ENCODE measurements around the gene ZCCHC14. TPM values are rescaled to one million over a fixed set of nuclear protein-coding genes. Genes with fewer than 3 reads are reported as not detected.
A peak's percentile ranks its signal among the peaks of the same experiment; 100 is the strongest.

The ZCCHC14 gene
- total RNA-seq, 2 experiments from 2014 or later = 16.4 to 18.3 TPM

DNA sequence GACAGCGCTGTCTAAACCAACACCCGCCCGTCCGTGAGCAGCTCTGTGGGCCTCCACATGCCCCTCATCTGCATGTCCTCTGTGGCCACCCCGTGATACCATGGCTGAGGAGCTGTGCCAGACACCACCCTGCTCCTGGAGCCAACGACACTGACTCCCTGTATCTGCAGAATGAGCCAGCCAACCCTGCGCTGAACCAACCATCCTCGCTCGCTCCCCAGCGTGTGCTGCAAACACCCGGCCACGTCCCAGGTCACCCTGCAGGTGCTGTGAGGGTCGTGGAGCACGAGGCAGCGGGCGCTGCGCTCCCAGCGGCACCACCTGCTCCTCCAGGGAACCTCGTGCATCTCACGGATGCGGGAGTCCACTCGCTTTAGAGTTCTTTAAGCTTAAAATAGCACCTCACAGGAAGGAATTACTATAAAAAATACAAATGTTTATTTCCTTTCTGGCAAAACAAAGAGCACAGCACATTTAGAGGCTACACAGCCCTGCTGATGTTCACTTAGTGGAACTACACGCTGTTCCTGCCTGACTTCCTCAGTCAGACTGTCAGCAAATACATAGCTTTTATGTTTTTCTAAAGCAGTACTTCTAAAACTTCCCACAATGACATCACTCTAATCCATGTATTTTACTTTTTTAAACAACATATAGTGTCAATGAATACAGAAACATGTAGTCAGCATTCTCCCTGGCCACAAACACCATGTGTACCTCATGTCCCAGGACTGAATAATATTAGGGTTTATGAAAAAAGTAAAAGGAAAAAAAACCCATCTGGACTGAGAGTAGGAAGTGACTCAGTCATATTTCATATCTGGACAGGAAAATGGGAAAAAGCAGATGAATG is 57.2 kb downstream of the ZCCHC14 start:
- intact Hi-C loops (cut with DNase I, micrococcal nuclease) = no loop called here
- no peak overlapping the region for H3K27ac ChIP-seq (ENCODE audit: low read depth in 1 of 2, low read length in 2 of 2)
- H3K27me3 Mint-ChIP-seq = no peaks in the 10 kb centered on the region
- H3K27ac Mint-ChIP-seq = no peak overlapping the region
- peak overlapping the region; percentile 40 for H3K4me3 Mint-ChIP-seq
- DNase-seq = no peak
- no peaks in the 10 kb centered on the region for H3K9me3 ChIP-seq (ENCODE audit: control insufficient read depth in 1 of 2, insufficient read depth in 1 of 2, low read length in 2 of 2)
- no peaks in the 10 kb centered on the region for H3K9me3 Mint-ChIP-seq
- H3K4me3 ChIP-seq (ENCODE audit: low read length) = no peak overlapping the region
- POLR2A ChIA-PET = interaction anchor here (1.2 kb wide), 1 partner anchor 515 kb away, joined by 3 read pairs; the partner anchor contains the start of gene BANP
- H3K36me3 ChIP-seq (ENCODE audit: insufficient read depth, low read length) = peaks cover 13% of the 10 kb centered on the region
- CTCF ChIA-PET = no interaction called here
- TF ChIP-seq, protein P1, sequence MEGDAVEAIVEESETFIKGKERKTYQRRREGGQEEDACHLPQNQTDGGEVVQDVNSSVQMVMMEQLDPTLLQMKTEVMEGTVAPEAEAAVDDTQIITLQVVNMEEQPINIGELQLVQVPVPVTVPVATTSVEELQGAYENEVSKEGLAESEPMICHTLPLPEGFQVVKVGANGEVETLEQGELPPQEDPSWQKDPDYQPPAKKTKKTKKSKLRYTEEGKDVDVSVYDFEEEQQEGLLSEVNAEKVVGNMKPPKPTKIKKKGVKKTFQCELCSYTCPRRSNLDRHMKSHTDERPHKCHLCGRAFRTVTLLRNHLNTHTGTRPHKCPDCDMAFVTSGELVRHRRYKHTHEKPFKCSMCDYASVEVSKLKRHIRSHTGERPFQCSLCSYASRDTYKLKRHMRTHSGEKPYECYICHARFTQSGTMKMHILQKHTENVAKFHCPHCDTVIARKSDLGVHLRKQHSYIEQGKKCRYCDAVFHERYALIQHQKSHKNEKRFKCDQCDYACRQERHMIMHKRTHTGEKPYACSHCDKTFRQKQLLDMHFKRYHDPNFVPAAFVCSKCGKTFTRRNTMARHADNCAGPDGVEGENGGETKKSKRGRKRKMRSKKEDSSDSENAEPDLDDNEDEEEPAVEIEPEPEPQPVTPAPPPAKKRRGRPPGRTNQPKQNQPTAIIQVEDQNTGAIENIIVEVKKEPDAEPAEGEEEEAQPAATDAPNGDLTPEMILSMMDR (IDR thresholded peaks at IDR 0.05) = no peak
- ATAC-seq (ENCODE audit: poor library complexity) = peak; percentile 61
- H3K4me1 Mint-ChIP-seq (ENCODE audit: low read depth) = peaks cover 26% of the 10 kb centered on the region
- no peaks in the 10 kb centered on the region for H3K27me3 ChIP-seq (ENCODE audit: control insufficient read depth in 1 of 2, insufficient read depth in 2 of 2, low read length in 2 of 2)
- peaks cover 20% of the 10 kb centered on the region for H3K36me3 Mint-ChIP-seq (ENCODE audit: low read depth)
- H3K4me1 ChIP-seq (ENCODE audit: insufficient read depth, low read length) = peaks cover 18% of the 10 kb centered on the region

DNA sequence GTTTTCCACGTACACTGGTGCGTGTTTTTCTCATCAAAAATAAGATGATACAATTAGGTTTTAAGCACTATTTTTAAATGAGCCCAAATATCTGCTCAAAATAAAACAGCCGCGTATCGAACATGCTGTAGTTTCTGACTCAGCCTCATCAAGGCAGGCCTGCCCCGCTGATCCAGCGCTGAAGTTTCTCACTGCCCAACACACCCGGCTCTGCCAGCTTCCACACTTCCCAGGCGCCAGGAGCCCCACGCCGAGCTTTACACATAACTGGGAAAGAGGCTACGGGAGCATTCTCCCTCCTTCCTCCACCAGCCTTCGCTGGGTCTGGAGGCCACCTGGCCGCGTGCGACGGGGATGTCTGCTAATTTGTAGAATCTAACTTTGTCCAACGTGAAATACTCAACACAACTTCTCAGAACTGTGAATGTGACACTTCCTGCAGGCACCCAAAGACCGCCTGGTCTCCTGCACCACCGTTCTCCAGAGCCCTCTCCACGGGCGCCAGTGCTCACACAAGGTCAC is 58.6 kb downstream of the ZCCHC14 start:
- Histone ChIP-seq H3K9me3 (ENCODE audit: control insufficient read depth in 1 of 2, insufficient read depth in 1 of 2, low read length in 2 of 2) (no peaks in the 10 kb centered on the region), H3K27ac (ENCODE audit: low read depth in 1 of 2, low read length in 2 of 2) (no peak overlapping the region), H3K4me3 (ENCODE audit: low read length) (no peak overlapping the region), H3K36me3 (ENCODE audit: insufficient read depth, low read length) (peaks cover 13% of the 10 kb centered on the region), H3K27me3 (ENCODE audit: control insufficient read depth in 1 of 2, insufficient read depth in 2 of 2, low read length in 2 of 2) (no peaks in the 10 kb centered on the region), H3K4me1 (ENCODE audit: insufficient read depth, low read length) (peaks cover 18% of the 10 kb centered on the region)
- Mint-ChIP-seq H3K4me3 (no peak overlapping the region), H3K36me3 (ENCODE audit: low read depth) (peaks cover 23% of the 10 kb centered on the region), H3K9me3 (no peaks in the 10 kb centered on the region), H3K27ac (no peak overlapping the region), H3K27me3 (no peaks in the 10 kb centered on the region), H3K4me1 (ENCODE audit: low read depth) (peaks cover 21% of the 10 kb centered on the region)
- ChIA-PET POLR2A (no interaction called here), CTCF (no interaction called here)
- intact Hi-C loops (cut with DNase I, micrococcal nuclease) = no loop called here
- DNase-seq (no peak), ATAC-seq (ENCODE audit: poor library complexity) (no peak)
- TF ChIP-seq, protein P1 (IDR thresholded peaks at IDR 0.05) = no peak

DNA sequence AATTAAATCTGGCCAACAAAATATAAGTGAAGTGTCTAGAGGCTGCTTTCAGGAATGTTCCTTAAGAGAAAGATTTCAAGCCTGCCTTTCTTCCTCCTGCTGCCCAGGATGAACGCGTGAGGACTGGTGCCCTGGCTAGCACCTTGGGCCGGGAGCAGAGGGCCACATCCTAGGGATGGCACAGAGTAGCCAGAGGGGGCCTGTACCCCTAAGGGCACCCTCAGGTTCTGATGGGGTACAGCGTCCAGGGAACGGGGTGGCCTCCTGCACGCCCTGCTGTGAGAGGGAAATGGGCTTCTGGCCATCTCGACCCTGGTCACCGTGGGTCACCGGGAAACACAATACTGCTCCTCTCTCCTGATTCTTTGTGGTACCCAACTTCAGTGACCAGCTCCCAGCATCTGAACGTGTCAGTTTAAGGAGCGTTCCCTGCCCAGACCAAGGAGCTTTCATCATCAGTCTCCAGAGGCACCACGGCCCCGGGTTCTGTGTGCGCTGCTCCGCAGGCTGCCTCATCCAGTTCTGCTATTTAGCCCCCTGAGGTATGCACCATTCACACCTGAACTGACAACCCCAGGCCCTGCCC is 60.4 kb downstream of the ZCCHC14 start:
- H3K36me3 ChIP-seq (ENCODE audit: insufficient read depth, low read length) = peaks cover 19% of the 10 kb centered on the region
- no peak overlapping the region for H3K4me3 ChIP-seq (ENCODE audit: low read length)
- CTCF ChIA-PET = no interaction called here
- Mint-ChIP-seq H3K4me1 (ENCODE audit: low read depth) (peaks cover 21% of the 10 kb centered on the region), H3K27me3 (no peaks in the 10 kb centered on the region), H3K36me3 (ENCODE audit: low read depth) (peaks cover 30% of the 10 kb centered on the region), H3K9me3 (no peaks in the 10 kb centered on the region), H3K4me3 (no peak overlapping the region), H3K27ac (no peak overlapping the region)
- intact Hi-C loops (cut with DNase I, micrococcal nuclease) = no loop called here
- ATAC-seq (ENCODE audit: poor library complexity) (no peak), DNase-seq (no peak)
- H3K27ac ChIP-seq (ENCODE audit: low read depth in 1 of 2, low read length in 2 of 2) = no peak overlapping the region
- POLR2A ChIA-PET = no interaction called here
- no peaks in the 10 kb centered on the region for H3K27me3 ChIP-seq (ENCODE audit: control insufficient read depth in 1 of 2, insufficient read depth in 2 of 2, low read length in 2 of 2)
- H3K4me1 ChIP-seq (ENCODE audit: insufficient read depth, low read length) = peaks cover 18% of the 10 kb centered on the region
- no peaks in the 10 kb centered on the region for H3K9me3 ChIP-seq (ENCODE audit: control insufficient read depth in 1 of 2, insufficient read depth in 1 of 2, low read length in 2 of 2)
- TF ChIP-seq, protein P1 (IDR thresholded peaks at IDR 0.05) = no peak

Data from CD4-positive, alpha-beta T cell (primary cell).